Upper lobe of left lung (tissue), 6 donors: ENCODE data around the gene GDF10. TPM values are rescaled to one million over a fixed set of nuclear protein-coding genes. Genes with fewer than 3 reads are reported as not detected.

Experiments
- ATAC-seq, 2 donors: fragments of 200-7000 bp; cut with Tn5 transposase; one replicate each; pipeline ENCODE4 v1.9.1; 2022; ENCODE audit warnings: mild to moderate bottlenecking in 2 of 2, moderate library complexity in 2 of 2; ENCODE audit not compliant: low FRiP score in 2 of 2
- DNase-seq, 2 donors: peaks; one replicate each; pipeline ENCODE4 v3.0.0-alpha.2; 2019 to 2020
- H3K27ac ChIP-seq, 4 donors: fragments of 200-600 bp; sonication (generic); one replicate each; pipeline ENCODE4 v1.5.1; 2016 to 2019
- H3K27me3 ChIP-seq, 4 donors: fragments of 200-600 bp; sonication (generic); one replicate each; pipeline ENCODE4 v1.5.1; 2017 to 2019
- H3K36me3 ChIP-seq, 4 donors: fragments of 200-600 bp; sonication (generic); one replicate each; pipeline ENCODE4 v1.5.1; 2016 to 2019
- H3K4me1 ChIP-seq, 4 donors: fragments of 200-600 bp; sonication (generic); one replicate each; pipeline ENCODE4 v1.5.1; 2018 to 2019
- H3K4me3 ChIP-seq, 4 donors: fragments of 200-600 bp; sonication (generic); one replicate each; pipeline ENCODE4 v1.5.1; 2017 to 2019; ENCODE audit warnings: mild to moderate bottlenecking in 2 of 4, moderate library complexity in 1 of 4
- H3K9me3 ChIP-seq, 4 donors: fragments of 200-600 bp; sonication (generic); one replicate each; pipeline ENCODE4 v1.5.1; 2018 to 2019
- EP300 ChIP-seq, 4 donors: sonication (generic); formaldehyde crosslinking; IDR thresholded peaks; one replicate each; pipeline ENCODE4 v1.5.1; 2017; ENCODE audit warnings: antibody characterized with exemption in 4 of 4, control low read depth in 2 of 4
- POLR2A ChIP-seq, 4 donors: fragments of 450-650 bp; IDR thresholded peaks; one replicate each; pipeline ENCODE4 v1.5.1; 2016 to 2017; ENCODE audit warnings: antibody characterized with exemption in 4 of 4, mild to moderate bottlenecking in 2 of 4
- POLR2AphosphoS5 ChIP-seq, 2 donors: sonication (generic); formaldehyde crosslinking; IDR thresholded peaks; one replicate each; pipeline ENCODE4 v1.5.1; 2017; ENCODE audit warnings: antibody characterized with exemption in 2 of 2
- WGBS, 2 donors: methylation state at CpG; one replicate each; pipeline ENCODE4 v1.1.5; 2017 to 2018; 5-methylcytosine and 5-hydroxymethylcytosine counted together
- total RNA-seq, 6 donors: library from RNA; depleted of rRNA in 4 of 6; stranded (reverse); fragments of >200 nt in 4 of 6; gene quantifications; one replicate each; pipeline versions ENCODE4 v1.1.0 to v1.2.1, GENCODE V29; 2016 to 2021
- TF ChIP-seq, protein P1 (sequence below), 6 experiments: fragments of 450-650 bp in 4 of 6; fragments of 200-600 bp in 2 of 6; sonication (generic) in 2 of 6; IDR thresholded peaks; one replicate each; pipeline ENCODE4 v1.5.1; 2016 to 2019; ENCODE audit warnings: antibody characterized with exemption in 6 of 6
- donor health status: DM: no; HTN: no; CAD: no; lungs with moderate emphysema.
- donor health status: DM: no; HTN: yes; CAD: no; lungs with severe emphysema.

GDF10 gene
- total RNA-seq, 6 donors from 2014 or later: 1.8 to 23.4 (median 7.8) TPM

DNA sequence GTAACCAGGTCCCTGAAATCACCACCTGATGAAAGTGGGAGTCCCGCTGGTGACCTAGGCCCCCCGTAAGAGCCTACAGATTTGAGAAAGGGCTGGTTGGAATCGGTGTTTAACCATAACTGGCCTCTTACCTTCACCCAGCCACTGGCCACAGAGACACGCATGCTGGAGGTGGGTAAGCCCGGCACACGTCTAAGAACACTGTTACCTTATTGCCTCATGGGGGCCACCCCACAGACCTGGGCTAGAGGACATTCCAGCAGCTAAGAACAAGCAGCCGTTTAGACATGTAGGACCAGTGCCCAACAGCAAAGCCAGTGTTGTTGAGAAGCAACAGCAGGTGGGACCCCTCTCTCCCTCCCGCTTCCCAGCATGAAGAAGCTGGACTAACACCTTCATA, 19.8 kb downstream of the GDF10 start:
- H3K27me3 ChIP-seq: no peaks in the 10 kb centered on the region
- WGBS, 2 donors: 90 to 91% methylated on average over 6 to 8 of the region's 8 CpGs
- no peaks in the 10 kb centered on the region for H3K9me3 ChIP-seq
- TF ChIP-seq POLR2AphosphoS5 (IDR thresholded peaks at IDR 0.05): no peak
- no peak for TF ChIP-seq EP300 (IDR thresholded peaks at IDR 0.05)
- TF ChIP-seq, protein P1, sequence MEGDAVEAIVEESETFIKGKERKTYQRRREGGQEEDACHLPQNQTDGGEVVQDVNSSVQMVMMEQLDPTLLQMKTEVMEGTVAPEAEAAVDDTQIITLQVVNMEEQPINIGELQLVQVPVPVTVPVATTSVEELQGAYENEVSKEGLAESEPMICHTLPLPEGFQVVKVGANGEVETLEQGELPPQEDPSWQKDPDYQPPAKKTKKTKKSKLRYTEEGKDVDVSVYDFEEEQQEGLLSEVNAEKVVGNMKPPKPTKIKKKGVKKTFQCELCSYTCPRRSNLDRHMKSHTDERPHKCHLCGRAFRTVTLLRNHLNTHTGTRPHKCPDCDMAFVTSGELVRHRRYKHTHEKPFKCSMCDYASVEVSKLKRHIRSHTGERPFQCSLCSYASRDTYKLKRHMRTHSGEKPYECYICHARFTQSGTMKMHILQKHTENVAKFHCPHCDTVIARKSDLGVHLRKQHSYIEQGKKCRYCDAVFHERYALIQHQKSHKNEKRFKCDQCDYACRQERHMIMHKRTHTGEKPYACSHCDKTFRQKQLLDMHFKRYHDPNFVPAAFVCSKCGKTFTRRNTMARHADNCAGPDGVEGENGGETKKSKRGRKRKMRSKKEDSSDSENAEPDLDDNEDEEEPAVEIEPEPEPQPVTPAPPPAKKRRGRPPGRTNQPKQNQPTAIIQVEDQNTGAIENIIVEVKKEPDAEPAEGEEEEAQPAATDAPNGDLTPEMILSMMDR (IDR thresholded peaks at IDR 0.05): no peak
- TF ChIP-seq POLR2A (IDR thresholded peaks at IDR 0.05): no peak
- H3K27ac ChIP-seq: no peak overlapping the region
- H3K36me3 ChIP-seq: no peaks in the 10 kb centered on the region
- DNase-seq (no peak), ATAC-seq (no peak)
- no peaks in the 10 kb centered on the region for H3K4me1 ChIP-seq
- no peak overlapping the region for H3K4me3 ChIP-seq

DNA sequence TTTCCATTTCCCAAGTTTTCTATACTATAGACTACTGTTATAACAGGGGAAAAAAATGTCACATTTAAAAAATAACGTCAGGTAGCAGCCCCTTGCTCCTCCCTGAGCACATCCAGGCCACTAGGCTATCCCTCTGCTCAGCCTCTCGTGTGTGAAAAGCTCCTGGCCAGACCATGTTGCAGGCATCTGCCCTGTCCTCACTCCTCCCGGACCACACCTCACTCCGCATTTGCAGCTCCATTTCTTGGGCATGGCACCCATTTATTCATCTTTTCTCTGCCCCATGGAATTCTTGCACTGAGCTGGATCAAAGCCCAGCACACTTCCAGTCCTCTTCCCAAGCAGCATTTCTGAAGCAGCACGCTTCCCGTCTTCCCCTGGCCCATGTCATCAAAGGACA, 20.8 kb downstream of the GDF10 start:
- Histone ChIP-seq H3K9me3 (no peaks in the 10 kb centered on the region), H3K4me1 (no peaks in the 10 kb centered on the region), H3K27me3 (no peaks in the 10 kb centered on the region), H3K4me3 (no peak overlapping the region), H3K27ac (no peak overlapping the region), H3K36me3 (no peaks in the 10 kb centered on the region)
- ATAC-seq (no peak), DNase-seq (no peak)
- WGBS, 2 donors: 69 to 72% methylated on average over 6 of the region's 6 CpGs
- no peak for TF ChIP-seq EP300 (IDR thresholded peaks at IDR 0.05)
- TF ChIP-seq, protein P1 (IDR thresholded peaks at IDR 0.05): no peak
- no peak for TF ChIP-seq POLR2A (IDR thresholded peaks at IDR 0.05)
- no peak for TF ChIP-seq POLR2AphosphoS5 (IDR thresholded peaks at IDR 0.05)

DNA sequence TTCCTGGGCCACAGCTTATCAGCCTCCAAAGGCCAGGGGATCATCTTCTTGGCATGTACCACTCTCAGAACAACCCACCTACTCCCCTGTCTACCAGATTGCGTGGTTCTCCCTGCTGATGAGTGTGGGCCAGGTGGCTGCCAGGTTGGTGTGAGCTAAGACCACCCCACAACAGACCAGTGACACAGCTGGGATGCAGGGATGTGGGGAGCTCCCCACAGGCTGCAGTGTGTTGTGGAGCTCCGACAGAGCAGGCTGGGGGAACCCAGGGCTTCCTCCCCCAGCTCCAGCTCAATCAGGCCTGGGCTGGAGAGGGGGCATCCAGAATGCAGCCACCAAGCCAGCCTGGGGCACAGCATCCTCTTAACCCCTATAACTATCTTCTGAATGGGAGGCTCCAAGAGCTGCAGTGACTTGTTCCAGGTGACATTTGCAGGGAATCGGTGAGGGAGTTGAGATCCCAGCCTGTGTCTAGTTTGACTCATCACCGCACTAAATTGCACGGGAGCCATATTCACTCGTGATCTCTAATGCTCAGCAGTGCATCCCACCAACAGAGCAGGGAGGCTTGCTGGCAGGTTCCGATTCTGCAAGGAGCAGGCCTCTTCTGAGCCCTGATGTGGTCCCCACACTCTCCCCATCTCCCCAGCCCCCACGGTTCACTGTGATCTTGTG, 21.7 kb downstream of the GDF10 start:
- TF ChIP-seq, protein P1 (IDR thresholded peaks at IDR 0.05): no peak
- TF ChIP-seq POLR2AphosphoS5 (IDR thresholded peaks at IDR 0.05) (no peak), EP300 (IDR thresholded peaks at IDR 0.05) (no peak), POLR2A (IDR thresholded peaks at IDR 0.05) (no peak)
- no peaks in the 10 kb centered on the region for H3K27me3 ChIP-seq
- no peaks in the 10 kb centered on the region for H3K4me1 ChIP-seq
- no peak overlapping the region for H3K27ac ChIP-seq
- no peak overlapping the region for H3K4me3 ChIP-seq
- ATAC-seq (no peak), DNase-seq (no peak)
- no peaks in the 10 kb centered on the region for H3K36me3 ChIP-seq
- WGBS, 2 donors: 78 to 88% methylated on average over 5 to 8 of the region's 8 CpGs
- H3K9me3 ChIP-seq: no peaks in the 10 kb centered on the region

DNA sequence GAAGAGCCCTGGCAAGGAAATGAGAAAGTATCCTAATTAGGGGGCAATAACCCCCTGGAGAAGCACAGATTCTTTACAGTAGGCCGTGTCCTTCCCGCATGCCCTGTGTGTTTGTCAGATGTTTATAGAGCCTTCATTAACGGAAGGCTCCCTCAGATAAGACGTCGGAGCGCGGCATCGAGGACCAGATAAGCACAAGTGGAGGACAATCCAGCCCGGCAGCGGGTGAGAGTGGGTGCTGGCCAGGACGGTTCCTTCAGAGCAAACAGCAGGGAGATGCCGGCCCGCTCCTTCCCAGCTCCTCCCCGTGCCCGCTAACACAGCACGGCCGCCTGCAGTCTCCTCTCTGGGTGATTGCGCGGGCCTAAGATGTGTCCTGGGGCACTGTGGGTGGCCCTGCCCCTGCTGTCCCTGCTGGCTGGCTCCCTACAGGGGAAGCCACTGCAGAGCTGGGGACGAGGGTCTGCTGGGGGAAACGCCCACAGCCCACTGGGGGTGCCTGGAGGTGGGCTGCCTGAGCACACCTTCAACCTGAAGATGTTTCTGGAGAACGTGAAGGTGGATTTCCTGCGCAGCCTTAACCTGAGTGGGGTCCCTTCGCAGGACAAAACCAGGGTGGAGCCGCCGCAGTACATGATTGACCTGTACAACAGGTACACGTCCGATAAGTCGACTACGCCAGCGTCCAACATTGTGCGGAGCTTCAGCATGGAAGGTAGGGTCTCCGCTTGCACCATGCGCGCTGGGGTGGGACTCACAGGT, 22.5 kb downstream of the GDF10 start, which contains the start of gene GDF2:
Gene GDF2 (plus strand): TSS at position 155 of the 762 bp plus-strand sequence. CDS start 215 bp downstream, at position 370.
- no peaks in the 10 kb centered on the region for H3K4me1 ChIP-seq
- no peak within 1 kb of the TSS for H3K4me3 ChIP-seq
- DNase-seq (no peak), ATAC-seq (no peak)
- H3K27ac ChIP-seq: no peak within 1 kb of the TSS
- H3K9me3 ChIP-seq: no peaks in the 10 kb centered on the region
- no peaks in the 10 kb centered on the region for H3K36me3 ChIP-seq
- WGBS, 2 donors: 67 to 75% methylated on average over 22 to 35 of the region's 35 CpGs
- no peak for TF ChIP-seq EP300 (IDR thresholded peaks at IDR 0.05)
- TF ChIP-seq, protein P1 (IDR thresholded peaks at IDR 0.05): no peak
- TF ChIP-seq POLR2A (IDR thresholded peaks at IDR 0.05): no peak
- no peak for TF ChIP-seq POLR2AphosphoS5 (IDR thresholded peaks at IDR 0.05)
- H3K27me3 ChIP-seq: no peaks in the 10 kb centered on the region
